RWPE2 (cell line): Measurements from ENCODE around the gene ITGB6.

ENCODE experiments used
- ATAC-seq: fragments of 200-7000 bp; cut with Tn5 transposase; 3 replicates; pipeline ENCODE4 v1.9.1; 2021; ENCODE audit warnings: low read depth
- DNase-seq: peaks from one replicate; pipeline ENCODE4 v3.0.0-alpha.2; 2020; ENCODE audit warnings: low spot score
- H3K27ac ChIP-seq: fragments of 450-650 bp; 2 replicates; pipeline ENCODE4 v1.5.1; 2017; ENCODE audit warnings: mild to moderate bottlenecking; ENCODE audit not compliant: poor library complexity, severe bottlenecking
- H3K27me3 ChIP-seq: fragments of 250-450 bp; sonication (Bioruptor Pico); 2 replicates; pipeline ENCODE4 v1.5.1; 2021; ENCODE audit warnings: mild to moderate bottlenecking, moderate library complexity; ENCODE audit not compliant: insufficient read depth, poor library complexity, severe bottlenecking
- H3K36me3 ChIP-seq: fragments of 250-450 bp; sonication (Bioruptor Pico); 2 replicates; pipeline ENCODE4 v1.5.1; 2020; ENCODE audit warnings: low read depth, mild to moderate bottlenecking, moderate library complexity
- H3K4me1 ChIP-seq: fragments of 250-450 bp; sonication (Bioruptor Pico); 2 replicates; pipeline ENCODE4 v1.5.1; 2021; ENCODE audit warnings: mild to moderate bottlenecking, moderate library complexity; ENCODE audit not compliant: insufficient read depth, poor library complexity, severe bottlenecking
- H3K4me3 ChIP-seq: fragments of 250-450 bp; sonication (Bioruptor Pico); 2 replicates; pipeline ENCODE4 v1.5.1; 2021; ENCODE audit warnings: mild to moderate bottlenecking, moderate library complexity; ENCODE audit not compliant: severe bottlenecking
- H3K9me3 ChIP-seq: fragments of 250-450 bp; sonication (Bioruptor Pico); 2 replicates; pipeline ENCODE4 v1.5.1; 2021; ENCODE audit warnings: mild to moderate bottlenecking, moderate library complexity; ENCODE audit not compliant: severe bottlenecking
- TF ChIP-seq, protein P1 (sequence below): fragments of 450-650 bp; IDR thresholded peaks from one replicate; pipeline ENCODE4 v1.5.1; 2017; ENCODE audit warnings: mild to moderate bottlenecking, moderate library complexity; ENCODE audit not compliant: poor library complexity, severe bottlenecking

Gene ITGB6

DNA sequence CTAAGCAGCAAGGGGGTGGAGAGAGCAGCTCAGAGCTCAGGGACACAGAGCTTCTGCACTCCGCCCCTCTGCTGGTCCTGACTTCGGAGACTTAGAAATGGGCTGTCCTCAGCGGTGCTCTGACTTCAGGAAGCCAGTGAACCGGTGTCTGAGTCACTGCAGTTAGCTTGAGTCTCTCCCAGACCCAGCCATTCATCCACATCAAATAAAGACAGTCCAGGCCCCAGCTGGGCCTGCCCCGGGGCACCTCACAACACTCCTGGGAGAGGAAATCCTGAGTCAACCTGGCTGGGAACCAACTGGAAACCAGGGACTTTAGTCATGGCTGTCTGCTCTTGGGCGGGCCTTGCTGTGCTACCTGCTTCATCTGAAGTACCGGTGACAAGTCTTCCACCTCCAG is 5.4 kb upstream of the ITGB6 start:
- DNase-seq (peak; percentile 98), ATAC-seq (peak; percentile 94)
- TF ChIP-seq, protein P1, sequence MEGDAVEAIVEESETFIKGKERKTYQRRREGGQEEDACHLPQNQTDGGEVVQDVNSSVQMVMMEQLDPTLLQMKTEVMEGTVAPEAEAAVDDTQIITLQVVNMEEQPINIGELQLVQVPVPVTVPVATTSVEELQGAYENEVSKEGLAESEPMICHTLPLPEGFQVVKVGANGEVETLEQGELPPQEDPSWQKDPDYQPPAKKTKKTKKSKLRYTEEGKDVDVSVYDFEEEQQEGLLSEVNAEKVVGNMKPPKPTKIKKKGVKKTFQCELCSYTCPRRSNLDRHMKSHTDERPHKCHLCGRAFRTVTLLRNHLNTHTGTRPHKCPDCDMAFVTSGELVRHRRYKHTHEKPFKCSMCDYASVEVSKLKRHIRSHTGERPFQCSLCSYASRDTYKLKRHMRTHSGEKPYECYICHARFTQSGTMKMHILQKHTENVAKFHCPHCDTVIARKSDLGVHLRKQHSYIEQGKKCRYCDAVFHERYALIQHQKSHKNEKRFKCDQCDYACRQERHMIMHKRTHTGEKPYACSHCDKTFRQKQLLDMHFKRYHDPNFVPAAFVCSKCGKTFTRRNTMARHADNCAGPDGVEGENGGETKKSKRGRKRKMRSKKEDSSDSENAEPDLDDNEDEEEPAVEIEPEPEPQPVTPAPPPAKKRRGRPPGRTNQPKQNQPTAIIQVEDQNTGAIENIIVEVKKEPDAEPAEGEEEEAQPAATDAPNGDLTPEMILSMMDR = no peak
- H3K9me3 ChIP-seq = no peaks in the 10 kb centered on the region
- peaks cover 48% of the 10 kb centered on the region for H3K4me1 ChIP-seq
- peak overlapping the region; percentile 98 for H3K27ac ChIP-seq
- no peaks in the 10 kb centered on the region for H3K27me3 ChIP-seq
- no peak overlapping the region for H3K4me3 ChIP-seq
- H3K36me3 ChIP-seq = no peaks in the 10 kb centered on the region

DNA sequence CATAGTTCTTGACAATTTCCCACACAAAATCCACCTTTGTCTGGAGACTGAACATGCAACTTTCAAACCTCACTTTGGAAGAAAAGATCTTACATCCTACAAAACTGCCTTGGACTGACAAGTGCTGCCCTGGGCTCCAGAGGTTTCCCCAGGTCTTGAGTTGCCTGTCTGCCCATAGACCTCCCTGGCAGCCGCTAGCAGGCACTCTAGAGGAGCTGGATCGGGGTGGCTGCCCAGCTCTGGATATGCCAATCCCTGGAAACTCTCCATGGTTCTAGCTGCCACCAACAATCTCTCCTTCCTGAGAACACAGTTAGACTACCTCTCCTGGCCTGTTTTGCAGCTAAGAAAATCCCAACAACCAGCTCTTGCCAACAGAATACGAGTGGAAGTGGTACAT is 3.4 kb upstream of the ITGB6 start:
- ATAC-seq = no peak

DNA sequence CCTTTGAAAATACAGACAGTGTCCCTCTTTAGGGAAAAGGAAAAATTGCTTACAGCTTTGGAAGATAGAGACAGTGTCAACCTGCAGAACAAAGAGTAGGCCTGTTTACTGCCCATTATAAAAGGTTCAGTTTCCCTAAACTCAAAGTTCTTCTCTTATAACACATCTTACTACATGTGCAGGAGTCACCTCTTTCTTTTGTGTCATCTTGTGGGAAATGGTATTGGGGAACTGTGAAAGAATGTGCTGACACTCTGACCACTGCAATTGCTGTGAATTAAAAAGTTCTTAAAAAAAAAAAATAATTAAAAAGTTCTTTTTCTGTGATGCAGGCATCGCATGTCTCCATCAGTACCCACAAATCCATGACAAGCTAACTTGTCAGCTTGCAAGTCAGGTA is 2.9 kb upstream of the ITGB6 start:
- H3K36me3 ChIP-seq = 0 out of 2 replicates have a peak, but pooled peaks cover 9% of the 10 kb centered on the region
- no peaks in the 10 kb centered on the region for H3K9me3 ChIP-seq
- DNase-seq = no peak
- no peaks in the 10 kb centered on the region for H3K27me3 ChIP-seq
- peak overlapping the region; percentile 98 for H3K27ac ChIP-seq
- H3K4me1 ChIP-seq = peaks cover 52% of the 10 kb centered on the region
- H3K4me3 ChIP-seq = no peak overlapping the region
- TF ChIP-seq, protein P1 = no peak
- ATAC-seq = no peak

More for the DNA sequence above, 3.4 kb upstream of the ITGB6 start:
- H3K36me3 ChIP-seq = 0 out of 2 replicates have a peak, but pooled peaks cover 5% of the 10 kb centered on the region
- no peak overlapping the region for H3K4me3 ChIP-seq
- H3K27ac ChIP-seq = peak overlapping the region; percentile 98
- TF ChIP-seq, protein P1 = no peak
- peaks cover 51% of the 10 kb centered on the region for H3K4me1 ChIP-seq
- no peak for DNase-seq
- no peaks in the 10 kb centered on the region for H3K27me3 ChIP-seq
- no peaks in the 10 kb centered on the region for H3K9me3 ChIP-seq

DNA sequence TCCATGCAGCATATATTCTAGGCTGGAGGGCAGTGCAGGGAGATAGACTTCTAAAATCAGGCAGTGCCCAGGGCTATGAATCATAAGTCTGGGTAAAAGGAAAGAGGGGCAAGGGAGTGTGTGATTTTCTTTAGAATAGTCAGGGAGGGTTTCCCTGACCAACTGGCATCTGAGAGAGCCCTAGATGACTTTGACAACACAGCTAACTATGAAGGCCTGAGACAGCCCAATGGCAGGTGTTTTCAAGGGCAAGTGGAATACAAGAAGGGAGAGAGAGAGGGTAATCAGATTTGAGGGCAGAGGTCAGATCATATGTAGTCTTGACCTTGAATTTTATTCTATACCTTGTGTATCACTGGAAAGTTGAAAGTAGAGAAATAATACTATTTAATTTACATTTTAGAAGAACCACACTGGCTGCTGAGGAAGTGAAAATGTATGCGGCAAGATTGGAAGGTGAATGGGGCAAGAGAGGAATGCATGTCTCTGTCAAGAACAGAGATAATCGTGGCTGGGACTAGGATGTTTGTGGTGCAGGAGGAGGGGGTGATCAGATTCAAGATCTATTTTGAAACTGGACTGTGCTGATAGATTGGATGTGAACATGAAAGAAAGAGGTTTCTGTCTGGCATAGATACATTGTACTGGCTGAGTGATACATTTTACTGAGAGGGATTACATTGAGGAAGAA is 1.9 kb upstream of the ITGB6 start:
- Histone ChIP-seq H3K4me3 (no peak overlapping the region), H3K4me1 (peaks cover 53% of the 10 kb centered on the region), H3K27me3 (no peaks in the 10 kb centered on the region), H3K9me3 (no peaks in the 10 kb centered on the region), H3K36me3 (peaks cover 11% of the 10 kb centered on the region; the same call in 1 of the 2 replicates), H3K27ac (peak overlapping the region; percentile 98)
- TF ChIP-seq, protein P1 = no peak
- DNase-seq = no peak
- ATAC-seq = no peak

DNA sequence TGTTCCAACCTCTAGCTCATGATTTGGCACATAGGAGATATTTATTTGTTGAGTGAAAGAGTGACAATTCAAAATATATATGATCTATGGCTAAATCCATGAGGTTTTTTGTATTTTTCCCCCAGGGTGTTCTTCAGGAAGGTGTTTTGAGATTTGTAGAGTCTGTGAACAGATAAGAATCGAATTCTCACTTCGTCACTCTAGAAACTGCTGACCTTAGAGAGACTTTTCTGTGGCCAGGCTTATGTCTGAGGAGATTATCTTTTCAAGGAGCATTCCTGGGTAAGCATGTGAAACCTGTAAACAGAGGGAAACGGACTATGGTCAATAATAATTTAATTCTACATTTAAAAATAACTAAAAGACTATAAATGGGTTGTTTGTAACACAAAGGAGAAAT is 849 bp upstream of the ITGB6 start:
- Histone ChIP-seq H3K27me3 (no peaks in the 10 kb centered on the region), H3K36me3 (peaks cover 22% of the 10 kb centered on the region), H3K27ac (peak overlapping the region; percentile 98), H3K4me3 (no peak overlapping the region), H3K9me3 (no peaks in the 10 kb centered on the region), H3K4me1 (peaks cover 54% of the 10 kb centered on the region)
- TF ChIP-seq, protein P1 = no peak
- DNase-seq = no peak
- ATAC-seq = no peak
